Endothelial cell of umbilical vein (primary cell): ENCODE results near the gene ANKRD45.

Source experiments
- CTCF ChIP-seq, 2 donors: IDR thresholded peaks; 1 replicate in 1 of 2; 2 replicates in 1 of 2; pipeline ENCODE4 v1.5.1; 2011; ENCODE audit warnings: low read length in 2 of 2, mild to moderate bottlenecking in 2 of 2, moderate library complexity in 2 of 2, control low read depth in 1 of 2, inconsistent platforms in 1 of 2, low read depth in 1 of 2; ENCODE audit not compliant: insufficient read depth in 1 of 2; ENCODE audit errors: extremely low read depth in 1 of 2
- EZH2 ChIP-seq: IDR thresholded peaks from 2 replicates; pipeline ENCODE4 v1.6.1; 2012; ENCODE audit warnings: borderline replicate concordance, low read depth, mild to moderate bottlenecking, moderate library complexity, low read length, inconsistent platforms; ENCODE audit not compliant: severe bottlenecking
- POLR2A ChIP-seq: IDR thresholded peaks from 2 replicates; pipeline ENCODE4 v1.6.1; 2012; ENCODE audit warnings: low read depth, mild to moderate bottlenecking, control low read depth, low read length
- POLR2AphosphoS5 ChIP-seq: IDR thresholded peaks from 2 replicates; pipeline ENCODE4 v1.6.1; 2012; ENCODE audit warnings: low read depth, mild to moderate bottlenecking, control low read depth, low read length, moderate library complexity; ENCODE audit not compliant: insufficient read depth
- TF ChIP-seq, protein P1 (sequence below): IDR thresholded peaks from 2 replicates; pipeline ENCODE4 v1.6.1; 2011; ENCODE audit not compliant: insufficient read depth, insufficient read length

- no peak for TF ChIP-seq POLR2A
- TF ChIP-seq EZH2, result no peak
- TF ChIP-seq CTCF (IDR thresholded peaks at IDR 0.05; ENCODE audit: extremely low read depth in 1 of 2, insufficient read depth in 1 of 2, low read depth in 1 of 2, low read length in 2 of 2), result no peak
- no peak for TF ChIP-seq POLR2AphosphoS5
- TF ChIP-seq, protein P1, sequence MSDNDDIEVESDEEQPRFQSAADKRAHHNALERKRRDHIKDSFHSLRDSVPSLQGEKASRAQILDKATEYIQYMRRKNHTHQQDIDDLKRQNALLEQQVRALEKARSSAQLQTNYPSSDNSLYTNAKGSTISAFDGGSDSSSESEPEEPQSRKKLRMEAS, result no peak
Observed at GRCh38 chr1:173561263-173561662, 108.4 kb downstream of the ANKRD45 start.
